Stromal cell of bone marrow (primary cell): ENCODE data around the gene HAND2.

Experiments
- DNase-seq: peaks from one replicate; pipeline ENCODE4 v3.0.0-alpha.2; 2012; ENCODE audit warnings: low read depth

HAND2 gene

GRCh38 chr4:173536808-173537429, 6.9 kb upstream of the HAND2 start:
- DNase-seq = no peak

GRCh38 chr4:173535957-173536356, 5.9 kb upstream of the HAND2 start:
- no peak for DNase-seq

DNA sequence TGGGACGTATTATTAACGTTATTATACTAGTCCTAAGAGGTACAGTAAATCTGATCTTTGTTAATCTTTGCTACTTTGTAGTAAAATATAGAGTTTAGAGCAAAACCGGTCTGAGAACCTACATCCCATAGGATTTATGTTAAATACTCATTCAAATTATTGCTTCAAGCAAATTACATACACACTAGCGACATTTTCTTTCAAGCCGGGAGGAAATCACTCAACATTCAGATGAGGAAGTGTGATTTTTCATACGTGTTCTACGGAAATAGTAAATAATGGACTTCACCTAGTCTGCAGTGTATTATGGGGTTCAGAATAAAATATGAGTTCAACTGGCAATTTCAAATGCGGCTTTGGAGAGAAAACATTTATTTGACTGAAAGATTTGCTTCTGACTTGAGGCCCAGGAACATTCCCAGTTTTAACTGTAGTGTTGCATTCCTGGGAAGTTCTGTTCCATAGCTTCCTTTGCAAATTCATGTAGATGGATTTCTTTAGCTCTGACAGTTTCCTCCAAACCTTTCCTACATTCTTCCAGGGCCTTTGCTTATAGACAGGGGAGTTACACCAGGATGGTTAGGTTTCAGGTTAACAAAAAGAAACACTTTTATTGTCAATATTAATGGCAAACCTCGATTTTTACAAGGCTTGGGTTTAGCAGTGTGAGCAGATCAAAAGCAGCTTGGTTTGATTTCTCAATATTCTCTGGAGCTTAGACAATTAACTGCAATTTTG, 5.3 kb upstream of the HAND2 start:
- no peak for DNase-seq

- DNase-seq = no peak
Measured at GRCh38 chr4:173534434-173534833, 4.4 kb upstream of the HAND2 start.

- no peak for DNase-seq
Measured at GRCh38 chr4:173532725-173533511, 2.9 kb upstream of the HAND2 start.

DNA sequence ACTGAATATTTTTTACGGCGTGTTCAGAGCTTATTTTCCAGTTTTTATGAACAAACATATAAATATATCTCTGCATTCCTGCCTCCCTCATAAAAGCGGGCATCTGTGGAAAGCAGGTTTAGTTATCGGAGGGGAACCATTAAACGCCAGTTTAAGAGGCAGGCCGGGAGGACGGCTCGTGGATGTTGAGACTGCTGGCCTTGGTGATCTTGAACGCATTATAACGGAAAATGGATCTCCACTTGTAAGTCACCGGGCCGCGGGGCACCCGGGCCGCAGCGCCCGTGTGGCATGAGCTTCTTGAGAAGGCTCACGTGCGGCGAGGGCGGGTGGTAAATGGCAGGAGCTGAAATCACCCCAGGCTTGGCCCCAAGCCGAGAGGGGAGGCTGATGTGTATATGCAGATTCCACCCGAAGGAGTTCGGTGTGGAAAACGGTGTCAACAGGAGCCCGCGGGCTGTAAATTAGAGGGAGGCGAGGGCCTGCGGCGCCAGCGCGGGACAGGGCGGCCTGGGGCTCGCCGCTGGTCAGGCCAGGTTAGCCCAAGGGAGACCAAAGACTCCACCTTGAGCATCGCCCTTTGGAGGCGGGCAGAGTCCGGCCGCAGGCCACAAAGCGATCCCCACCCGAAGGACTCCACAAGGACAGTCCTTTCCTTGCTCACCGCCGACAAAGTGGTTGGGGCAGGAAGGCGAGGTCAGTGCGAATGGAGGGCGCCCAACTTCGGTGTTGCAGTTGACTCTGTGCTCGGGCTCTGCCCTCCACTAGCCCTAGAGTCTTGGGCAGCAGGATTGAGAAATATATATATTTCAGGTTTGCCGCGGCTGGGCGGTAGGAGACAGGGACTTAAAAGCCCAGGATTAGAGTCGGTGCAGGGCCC, 1.3 kb upstream of the HAND2 start:
- DNase-seq = no peak

DNA sequence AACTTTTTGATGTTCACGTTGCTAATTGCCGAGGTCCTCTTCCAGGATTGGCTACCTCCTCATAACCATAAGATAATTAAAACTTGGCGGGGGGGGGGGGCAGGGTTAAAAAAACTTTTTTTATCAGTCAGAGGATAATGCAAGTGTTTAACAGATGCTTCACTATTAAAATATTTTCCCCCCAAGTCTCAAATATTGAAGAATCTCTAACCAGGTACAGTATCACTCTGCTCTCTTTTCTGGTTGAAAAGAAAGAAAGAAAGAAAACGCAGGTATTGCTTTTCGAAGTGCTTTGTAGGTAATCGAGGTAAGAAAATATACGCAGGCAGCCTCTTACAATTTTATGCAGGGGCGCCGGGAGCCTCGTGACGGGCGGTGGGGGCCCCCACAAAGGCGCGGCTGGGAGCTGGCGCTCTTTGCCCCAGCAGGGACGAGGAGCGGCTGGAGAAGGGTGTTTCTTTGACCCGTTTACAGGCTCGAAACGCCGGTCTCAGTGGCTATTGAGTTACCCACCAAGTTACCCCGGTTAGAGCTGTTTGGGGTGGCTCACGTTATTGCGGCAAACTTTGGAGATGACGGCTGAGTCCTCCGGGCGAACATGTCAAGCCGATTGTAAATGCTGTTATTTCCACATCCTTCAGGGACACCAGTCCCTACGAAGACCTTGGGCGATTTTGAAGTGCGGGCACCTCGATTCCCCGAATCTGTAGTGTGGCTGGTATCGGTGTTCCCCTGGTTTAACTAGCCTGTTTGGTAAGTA, 477 bp upstream of the HAND2 start:
- DNase-seq = no peak

GRCh38 chr4:173528378-173529321, 1.4 kb downstream of the HAND2 start:
- no peak for DNase-seq

DNA sequence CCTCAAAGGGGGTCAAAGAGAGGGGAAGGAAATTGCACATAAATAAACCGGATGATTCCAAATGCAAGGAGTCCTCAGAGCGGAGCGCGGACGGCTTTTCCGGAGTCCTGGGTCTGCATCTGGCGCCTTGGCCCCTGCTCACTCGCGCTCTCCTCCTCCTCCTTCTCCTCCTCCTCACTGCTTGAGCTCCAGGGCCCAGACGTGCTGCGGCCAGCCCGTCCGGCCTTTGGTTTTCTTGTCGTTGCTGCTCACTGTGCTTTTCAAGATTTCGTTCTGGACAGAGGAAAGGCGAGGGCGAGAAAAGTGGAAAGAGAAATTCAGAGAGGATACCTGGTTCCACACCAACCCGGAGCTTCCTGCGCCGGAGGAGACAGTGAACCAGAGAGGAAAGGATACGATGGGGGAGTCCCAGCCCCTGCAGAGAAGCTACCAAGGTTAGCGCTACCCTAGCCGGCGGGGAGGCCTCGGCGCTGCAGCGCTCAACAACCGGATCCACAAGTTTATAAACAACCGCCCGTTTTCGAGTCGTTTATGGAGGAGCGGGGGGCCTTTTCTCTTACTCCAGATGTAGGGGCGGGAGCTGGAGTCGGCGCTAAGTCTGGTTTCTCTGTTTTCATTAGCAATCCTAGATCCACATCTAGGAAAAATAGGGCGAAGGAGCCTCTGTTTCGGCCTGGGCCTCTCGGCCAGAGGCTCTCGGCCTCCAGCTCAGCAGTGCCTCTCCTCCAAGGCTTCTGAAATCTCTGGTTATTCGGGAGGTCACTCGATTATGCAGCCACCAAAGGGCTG, 2.7 kb downstream of the HAND2 start:
- DNase-seq = no peak

DNA sequence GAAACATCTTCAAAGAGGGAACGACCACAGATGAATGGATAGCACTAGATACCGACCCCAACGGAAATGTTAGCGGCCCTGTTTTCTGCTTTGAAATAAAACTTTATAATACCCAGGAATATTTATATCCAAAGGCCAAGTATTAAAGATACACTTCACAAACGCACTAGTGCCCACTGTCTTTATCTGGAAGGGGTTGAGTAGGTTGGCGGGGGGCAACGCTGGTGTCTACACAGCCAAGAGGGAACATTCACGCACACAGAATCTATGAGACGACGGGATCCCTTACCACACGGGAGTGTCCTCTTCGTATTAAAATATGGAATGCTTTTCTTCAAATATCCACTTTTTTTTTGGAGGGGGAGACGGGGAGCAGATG, 3.3 kb downstream of the HAND2 start:
- DNase-seq = no peak

DNA sequence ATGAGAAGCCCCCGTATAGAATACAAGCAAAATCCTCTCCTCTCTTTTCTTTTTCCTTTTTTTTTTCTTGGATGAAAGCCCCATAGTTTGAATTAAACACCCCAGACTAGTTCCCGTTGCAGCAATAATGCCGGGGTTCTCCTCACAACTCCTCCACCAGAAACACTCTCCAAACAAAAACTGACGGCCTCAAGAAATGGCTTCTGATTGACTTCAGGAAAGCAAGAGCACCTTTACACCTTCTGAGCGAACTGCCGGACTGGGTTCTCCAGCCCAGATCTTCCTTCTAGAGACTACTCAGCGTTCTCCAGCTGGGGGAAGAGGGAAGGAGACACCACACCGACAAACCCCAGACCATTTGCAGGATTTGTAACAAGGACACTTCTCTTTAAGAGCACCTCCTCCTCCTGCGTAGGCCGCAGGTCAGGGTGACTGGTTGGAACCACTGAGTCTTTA, 4.0 kb downstream of the HAND2 start:
- DNase-seq = no peak

DNA sequence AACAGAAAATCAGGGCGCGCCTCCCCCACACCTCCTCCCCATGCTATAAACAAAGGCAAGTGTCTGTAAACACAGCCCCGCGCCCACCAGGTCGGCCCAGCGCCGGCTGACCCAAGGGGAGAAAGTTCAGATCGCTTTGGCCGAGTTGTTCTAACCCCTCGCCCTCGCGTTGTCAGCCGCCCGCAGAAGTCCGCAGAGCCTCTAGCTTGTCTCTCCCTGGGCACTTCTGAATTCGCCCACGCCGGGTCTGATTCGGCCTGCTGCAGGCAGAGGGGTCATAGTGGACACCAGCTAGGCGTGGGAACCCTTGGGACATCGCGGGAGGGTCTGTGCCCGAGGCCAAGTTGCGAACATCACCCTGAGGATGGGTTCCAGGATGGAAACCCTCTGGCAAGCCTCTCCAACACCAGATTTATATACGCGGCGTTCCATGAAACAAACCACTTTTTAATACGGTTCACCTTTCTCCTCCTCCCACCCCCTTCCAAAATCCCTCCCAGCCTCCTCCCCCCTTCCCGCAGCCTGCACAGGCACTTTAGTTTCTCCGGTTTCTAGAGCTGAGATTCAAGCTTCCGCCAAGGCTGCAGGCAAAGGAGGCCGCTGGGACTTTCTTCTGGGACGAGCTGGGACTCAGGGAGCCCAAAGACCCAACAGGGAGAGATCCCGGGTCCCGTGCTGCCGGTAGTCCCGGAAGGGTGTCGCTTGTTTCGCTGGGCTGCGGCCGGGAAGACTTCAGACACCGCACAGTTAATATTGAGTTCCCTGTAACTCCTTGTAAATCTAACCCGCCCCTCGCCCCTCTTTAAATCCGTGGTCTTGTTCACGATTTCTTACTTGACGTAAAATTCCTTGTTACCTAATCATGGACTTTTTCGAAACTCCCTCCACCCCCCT, 4.7 kb downstream of the HAND2 start:
- DNase-seq = no peak

DNA sequence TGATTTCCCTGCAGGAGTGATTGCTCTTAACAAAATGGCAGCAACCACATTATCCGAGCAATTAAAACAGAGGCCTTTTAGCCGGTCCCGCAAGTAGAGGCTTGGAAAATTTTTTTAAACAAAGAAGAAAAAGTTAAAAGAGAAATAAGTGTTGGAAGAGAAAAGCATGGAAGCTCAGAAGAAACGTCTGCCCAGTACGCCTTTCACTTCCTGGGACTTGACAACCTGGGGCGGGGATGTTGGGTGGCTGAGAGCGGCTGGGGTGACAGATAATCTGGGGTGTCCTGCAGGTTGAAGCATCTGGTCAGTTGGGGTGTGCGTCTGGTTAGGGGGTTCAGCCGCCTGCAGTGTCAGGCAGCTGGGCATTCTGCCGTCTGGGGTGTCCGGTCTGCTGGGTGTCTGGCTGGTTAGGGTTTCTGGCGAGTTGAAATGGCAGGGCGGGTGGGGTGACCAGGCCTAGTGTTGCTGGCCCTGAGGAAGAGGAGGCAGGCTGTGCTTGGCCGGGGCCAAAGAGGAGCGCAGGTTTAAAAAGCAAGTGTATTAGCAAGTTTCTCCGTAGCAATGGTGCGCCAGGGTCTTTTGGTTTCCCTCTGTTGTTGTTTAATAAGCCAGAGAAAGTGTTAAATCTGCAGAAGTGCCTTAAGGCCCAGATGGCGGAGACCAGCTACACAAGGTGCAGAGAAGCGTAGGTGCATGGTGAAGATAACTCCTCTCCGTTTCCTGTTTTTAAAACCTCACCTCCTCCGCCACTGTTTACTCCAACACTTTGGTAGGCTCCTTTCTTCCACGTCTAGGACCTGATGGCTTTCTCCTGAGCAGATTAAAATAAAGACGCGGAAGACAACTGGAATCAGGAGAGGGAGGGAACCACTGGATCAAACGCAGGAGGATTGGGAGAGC, 5.6 kb downstream of the HAND2 start:
- DNase-seq = no peak

DNA sequence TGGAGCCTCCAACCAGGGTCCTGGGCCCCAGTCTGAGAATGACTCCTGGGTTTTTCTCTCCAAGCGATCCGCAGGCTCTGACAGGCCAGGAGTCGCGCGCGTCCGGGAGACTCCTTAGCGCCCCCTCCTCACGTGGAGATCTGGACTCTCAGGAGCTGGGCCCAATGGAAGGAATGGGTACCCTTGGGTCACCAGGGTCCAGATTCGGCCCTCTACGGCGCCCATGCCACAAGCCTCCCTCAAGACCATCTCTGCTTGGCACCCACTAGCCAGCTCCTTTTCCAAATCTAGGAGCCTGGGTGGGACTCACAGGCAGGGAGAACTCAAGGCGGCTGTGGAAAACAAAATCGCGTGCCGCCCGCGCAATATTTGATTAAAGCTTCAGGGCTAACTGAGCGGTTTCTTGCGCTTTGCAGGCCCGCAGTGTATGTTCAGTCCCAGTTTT, 7.1 kb downstream of the HAND2 start:
- DNase-seq = no peak

GRCh38 chr4:173522160-173522950, 7.7 kb downstream of the HAND2 start:
- DNase-seq = peak; percentile 63

- no peak for DNase-seq
Measured at GRCh38 chr4:173521467-173522159, 8.4 kb downstream of the HAND2 start.
